ENCODE data around the gene AP1S2. TPM values are rescaled to one million over a fixed set of nuclear protein-coding genes. Genes with fewer than 3 reads are reported as not detected.
A peak's percentile ranks its signal among the peaks of the same experiment; 100 is the strongest.

The AP1S2 gene
- total RNA-seq, 2 experiments from 2014 or later, result 28.8 to 31.5 TPM

DNA sequence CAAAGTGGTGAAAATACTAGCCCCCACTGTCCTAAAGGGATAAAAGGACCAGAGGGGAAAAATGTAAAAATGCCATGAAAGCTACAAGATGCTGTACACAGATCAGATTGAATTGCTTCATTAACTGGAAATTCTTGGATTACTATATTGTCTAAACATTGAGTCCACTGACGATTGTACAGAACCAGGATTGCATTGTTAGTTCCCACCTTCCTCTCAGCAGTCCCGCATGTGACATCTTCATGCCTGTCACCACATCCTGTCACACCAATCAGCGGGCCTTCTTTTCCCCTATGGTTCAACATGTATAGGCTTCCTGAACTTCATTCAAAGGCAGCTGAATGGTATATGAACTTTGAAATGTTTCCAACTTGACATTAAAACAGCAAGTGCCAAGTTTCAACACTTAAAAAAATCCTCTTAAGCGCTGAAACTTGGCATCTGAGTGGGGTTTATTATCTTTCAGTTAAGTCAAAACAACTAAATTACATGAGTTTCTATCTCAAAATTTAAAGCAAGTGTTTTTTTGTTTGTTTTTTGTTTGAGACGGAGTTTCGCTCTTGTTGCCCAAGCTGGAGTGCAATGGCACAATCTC lies 39.7 kb downstream of the AP1S2 start:
- H3K4me1 Mint-ChIP-seq, result peaks cover 30% of the 10 kb centered on the region
- no peaks in the 10 kb centered on the region for H3K9me3 Mint-ChIP-seq
- DNase-seq (no peak), ATAC-seq (ENCODE audit: low read depth) (no peak)
- H3K27me3 Mint-ChIP-seq, result no peaks in the 10 kb centered on the region
- H3K36me3 Mint-ChIP-seq, result peaks cover 15% of the 10 kb centered on the region
- H3K4me3 Mint-ChIP-seq, result no peak overlapping the region
- POLR2A ChIA-PET, result no interaction called here
- H3K27ac Mint-ChIP-seq, result peak overlapping the region; percentile 54

- Mint-ChIP-seq H3K27me3 (no peaks in the 10 kb centered on the region), H3K27ac (no peak overlapping the region)
Observed at GRCh38 chrX:15813416-15813815, 41.2 kb downstream of the AP1S2 start.

GRCh38 chrX:15812192-15812938 lies 42.2 kb downstream of the AP1S2 start:
- Mint-ChIP-seq H3K4me3 (no peak overlapping the region), H3K27me3 (no peaks in the 10 kb centered on the region), H3K4me1 (peaks cover 26% of the 10 kb centered on the region), H3K36me3 (peaks cover 12% of the 10 kb centered on the region), H3K27ac (no peak overlapping the region), H3K9me3 (no peaks in the 10 kb centered on the region)
- POLR2A ChIA-PET, result interaction anchor here (1.3 kb wide), 1 partner anchor 42 kb away, joined by 5 read pairs; the partner anchor contains the start of gene AP1S2
- ATAC-seq (ENCODE audit: low read depth), result no peak
- DNase-seq, result no peak

More at GRCh38 chrX:15813416-15813815, 41.2 kb downstream of the AP1S2 start:
- peaks cover 30% of the 10 kb centered on the region for H3K4me1 Mint-ChIP-seq
- POLR2A ChIA-PET, result interaction anchor here (1.3 kb wide), 1 partner anchor 41 kb away, joined by 5 read pairs; the partner anchor contains the start of gene AP1S2
- no peak overlapping the region for H3K4me3 Mint-ChIP-seq
- no peaks in the 10 kb centered on the region for H3K9me3 Mint-ChIP-seq
- peaks cover 16% of the 10 kb centered on the region for H3K36me3 Mint-ChIP-seq
- DNase-seq, result no peak
- ATAC-seq (ENCODE audit: low read depth), result no peak

GRCh38 chrX:15808254-15808653 lies 46.4 kb downstream of the AP1S2 start:
- ATAC-seq (ENCODE audit: low read depth) (no peak), DNase-seq (no peak)
- POLR2A ChIA-PET, result no interaction called here
- Mint-ChIP-seq H3K9me3 (no peaks in the 10 kb centered on the region), H3K36me3 (peaks cover 8% of the 10 kb centered on the region), H3K27me3 (no peaks in the 10 kb centered on the region), H3K4me1 (peaks cover 2% of the 10 kb centered on the region), H3K27ac (no peak overlapping the region), H3K4me3 (no peak overlapping the region)

GRCh38 chrX:15804563-15804962 lies 50.0 kb downstream of the AP1S2 start:
- Mint-ChIP-seq H3K4me3 (no peak overlapping the region), H3K36me3 (peaks cover 5% of the 10 kb centered on the region), H3K27ac (no peak overlapping the region), H3K9me3 (no peaks in the 10 kb centered on the region), H3K4me1 (no peaks in the 10 kb centered on the region), H3K27me3 (no peaks in the 10 kb centered on the region)
- POLR2A ChIA-PET, result no interaction called here
- no peak for ATAC-seq (ENCODE audit: low read depth)
- no peak for DNase-seq

DNA sequence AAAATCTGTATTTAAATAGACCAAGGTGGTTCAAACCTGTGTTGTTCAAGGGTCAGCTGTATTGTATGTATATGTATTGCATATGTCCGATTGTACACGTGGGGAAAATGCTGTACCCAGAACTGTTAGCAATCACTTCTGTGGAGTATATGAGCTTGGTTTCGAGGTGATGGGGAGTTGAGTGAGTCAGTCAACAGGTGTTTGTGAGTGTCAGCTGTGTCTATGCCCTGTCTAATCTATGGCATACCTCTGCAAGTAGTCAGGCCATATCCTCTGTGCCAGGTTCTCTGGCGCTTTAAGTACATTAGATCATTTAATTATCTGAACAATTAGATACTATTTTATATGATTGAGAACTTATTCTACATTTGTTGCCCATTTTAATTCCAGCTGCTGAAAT lies 56.9 kb downstream of the AP1S2 start:
- Mint-ChIP-seq H3K27ac (no peak overlapping the region), H3K4me1 (peaks cover 14% of the 10 kb centered on the region), H3K9me3 (no peaks in the 10 kb centered on the region), H3K4me3 (no peak overlapping the region), H3K27me3 (no peaks in the 10 kb centered on the region), H3K36me3 (peaks cover 13% of the 10 kb centered on the region)
- DNase-seq (no peak), ATAC-seq (ENCODE audit: low read depth) (no peak)
- POLR2A ChIA-PET, result no interaction called here

- H3K4me1 Mint-ChIP-seq, result peaks cover 13% of the 10 kb centered on the region
- peak; percentile 8 for ATAC-seq (ENCODE audit: low read depth)
- H3K36me3 Mint-ChIP-seq, result peaks cover 6% of the 10 kb centered on the region
- DNase-seq, result no peak
- POLR2A ChIA-PET, result interaction anchor here (0.7 to 2.5 kb wide), 5 partner anchors 9 to 921 kb away, joined by 3 to 17 read pairs (median 9); partner anchors contain the start of genes AP1S2, CA5B and CTPS2
- no peaks in the 10 kb centered on the region for H3K27me3 Mint-ChIP-seq
- no peak overlapping the region for H3K27ac Mint-ChIP-seq
- H3K9me3 Mint-ChIP-seq, result no peaks in the 10 kb centered on the region
- no peak overlapping the region for H3K4me3 Mint-ChIP-seq
Observed at GRCh38 chrX:15790769-15791290, 63.8 kb downstream of the AP1S2 start.

DNA sequence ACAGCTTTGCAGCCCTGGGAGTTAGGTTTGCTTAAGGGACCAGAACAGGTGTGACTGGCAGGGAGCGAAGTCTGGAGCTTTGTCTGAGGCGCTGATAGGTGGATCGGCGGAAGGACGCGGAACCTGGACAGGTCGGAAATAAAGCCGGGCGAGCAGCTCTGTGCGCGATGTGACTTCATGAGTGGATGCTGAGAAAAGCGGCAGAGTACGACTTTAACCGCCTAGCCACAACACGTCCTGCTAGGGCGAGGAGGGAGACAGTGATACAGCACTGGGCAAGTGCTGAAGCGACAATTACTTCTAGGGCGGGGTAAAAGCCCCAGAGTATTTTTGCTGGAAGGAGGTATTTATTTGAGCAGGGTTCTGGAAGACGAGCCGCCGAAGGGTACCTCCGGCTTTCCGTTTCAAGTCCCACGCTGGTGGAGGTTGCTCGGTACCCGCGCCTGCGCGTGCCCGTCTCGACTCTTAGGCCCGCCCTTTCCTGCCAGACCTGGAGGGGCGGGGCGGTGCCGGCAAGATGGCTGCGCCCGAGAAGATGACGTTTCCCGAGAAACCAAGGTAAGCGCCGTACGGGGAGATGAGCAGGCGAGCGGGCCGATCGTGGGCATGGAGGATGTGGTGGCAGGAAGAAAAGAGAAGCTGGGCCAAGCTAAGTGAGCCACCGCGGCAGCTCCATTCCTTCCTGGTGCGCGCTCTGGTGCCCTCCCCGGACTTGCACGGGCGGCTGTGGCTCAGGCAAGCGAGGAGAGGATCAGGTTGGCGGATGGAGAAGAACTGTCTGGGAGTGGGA lies 64.4 kb downstream of the AP1S2 start, which contains the start of gene ZRSR2:
Gene ZRSR2, plus strand, starts transcription at position 506 of the 790 bp plus-strand sequence. Its CDS starts 12 bp downstream, at position 518.
- Mint-ChIP-seq H3K27ac (no peak within 1 kb of the TSS), H3K4me1 (peaks cover 13% of the 10 kb centered on the region), H3K9me3 (no peaks in the 10 kb centered on the region), H3K4me3 (no peak within 1 kb of the TSS), H3K36me3 (peaks cover 6% of the 10 kb centered on the region), H3K27me3 (no peaks in the 10 kb centered on the region)
- POLR2A ChIA-PET, result interaction anchor here (0.7 to 2.5 kb wide), 8 partner anchors 8 to 922 kb away, joined by 3 to 17 read pairs (median 5); partner anchors contain the start of genes AP1S2, CA5B and CTPS2
- peak; percentile 91 for ATAC-seq (ENCODE audit: low read depth)
- peak; percentile 84 for DNase-seq

GRCh38 chrX:15786915-15787314 lies 67.7 kb downstream of the AP1S2 start:
- Mint-ChIP-seq H3K36me3 (peaks cover 4% of the 10 kb centered on the region), H3K4me1 (peaks cover 5% of the 10 kb centered on the region), H3K27ac (no peak overlapping the region), H3K4me3 (no peak overlapping the region), H3K27me3 (no peaks in the 10 kb centered on the region), H3K9me3 (no peaks in the 10 kb centered on the region)
- POLR2A ChIA-PET, result no interaction called here
- DNase-seq (no peak), ATAC-seq (ENCODE audit: low read depth) (no peak)

DNA sequence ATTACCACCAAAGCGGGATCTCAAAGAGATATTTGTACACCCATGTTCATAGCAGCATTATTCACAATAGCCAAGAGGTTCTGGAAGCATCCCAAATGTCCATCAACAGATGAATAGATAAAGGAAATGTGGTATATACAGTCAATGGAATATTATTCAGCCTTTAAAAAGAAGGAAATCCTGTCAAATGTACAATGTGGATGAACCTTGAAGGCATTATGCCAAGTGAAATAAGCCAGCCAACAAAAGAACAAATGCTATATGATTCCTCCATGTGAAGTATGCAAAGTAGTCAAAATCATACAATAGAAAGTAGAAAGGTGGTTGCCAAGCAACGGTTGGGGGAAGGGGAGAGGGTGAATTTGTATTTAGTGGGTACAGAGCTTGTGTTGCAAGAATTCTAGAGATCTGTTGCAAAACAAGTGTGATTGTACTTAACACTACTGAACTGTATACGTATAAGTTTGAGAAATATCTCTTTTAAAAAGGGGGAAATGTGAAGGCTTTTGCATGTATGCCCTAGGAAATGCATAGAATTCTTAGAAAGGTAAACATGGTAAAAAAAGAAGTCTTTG lies 69.3 kb downstream of the AP1S2 start:
- Mint-ChIP-seq H3K27me3 (no peaks in the 10 kb centered on the region), H3K27ac (no peak overlapping the region), H3K4me3 (no peak overlapping the region), H3K36me3 (peaks cover 4% of the 10 kb centered on the region), H3K9me3 (no peaks in the 10 kb centered on the region), H3K4me1 (peaks cover 6% of the 10 kb centered on the region)
- no peak for ATAC-seq (ENCODE audit: low read depth)
- POLR2A ChIA-PET, result no interaction called here
- DNase-seq, result no peak

- Mint-ChIP-seq H3K9me3 (no peaks in the 10 kb centered on the region), H3K4me1 (peaks cover 4% of the 10 kb centered on the region), H3K27ac (peak overlapping the region; percentile 97), H3K27me3 (no peaks in the 10 kb centered on the region), H3K4me3 (peak overlapping the region; percentile 79), H3K36me3 (peaks cover 4% of the 10 kb centered on the region)
- POLR2A ChIA-PET, result interaction anchor here (1.2 to 2.3 kb wide), 3 partner anchors 9 to 43 kb away, joined by 3 to 9 read pairs (median 4); partner anchors contain the start of gene ZRSR2
- ATAC-seq (ENCODE audit: low read depth) (peak; percentile 33), DNase-seq (no peak)
Observed at GRCh38 chrX:15781961-15782699, 72.5 kb downstream of the AP1S2 start.

All from activated naive CD8-positive, alpha-beta T cell treated with anti-CD3 and anti-CD28 coated beads, Interleukin-2, amount 10 ng/mL, durations not matched to agents 7 days and 5 days (primary cell).